B cell (primary cell): ENCODE data around the gene CDCA8. TPM values are rescaled to one million over a fixed set of nuclear protein-coding genes. Genes with fewer than 3 reads are reported as not detected.
"Not testable (repeated sequence)": the region's sequence is repeated elsewhere in the genome, so short reads cannot be mapped to it uniquely, and the experiment has no call there.

Experiments
- ATAC-seq: fragments of 200-7000 bp; cut with Tn5 transposase; one replicate; pipeline ENCODE4 v1.10.0; 2021; ENCODE audit warnings: low read depth, mild to moderate bottlenecking, moderate number of reproducible peaks, moderate library complexity
- CTCF ChIA-PET: fragments of 350-600 bp; sonication (Branson Sonifier 250); formaldehyde crosslinking; loops from one replicate; lab custom pipeline; 2021; ENCODE audit warnings: antibody characterized with exemption, inconsistent platforms; lab: Charles Lee
- POLR2A ChIA-PET: fragments of 350-600 bp; sonication (Branson Sonifier 250); formaldehyde crosslinking; loops from one replicate; lab custom pipeline; 2021; ENCODE audit warnings: antibody characterized with exemption; lab: Charles Lee
- DNase-seq: peaks from one replicate; pipeline ENCODE4 v3.0.0; 2013
- H2AFZ ChIP-seq: 2 replicates; pipeline ENCODE4 v1.6.1; 2012; ENCODE audit warnings: mild to moderate bottlenecking, low read depth, low read length; ENCODE audit not compliant: insufficient read depth, poor library complexity, severe bottlenecking
- H3K27ac ChIP-seq, 2 donors: 1 replicate in 1 of 2; 2 replicates in 1 of 2; pipeline ENCODE4 v1.5.1; 2012 to 2013; ENCODE audit warnings: low read length in 2 of 2, mild to moderate bottlenecking in 2 of 2, moderate library complexity in 1 of 2
- H3K27me3 ChIP-seq, 4 experiments: fragments of 200-600 bp in 1 of 4; sonication (generic) in 1 of 4; replicated peaks in 1 of 4; 1 replicate in 2 of 4; 2 replicates in 2 of 4; pipeline versions ENCODE4 v1.6.1 to v1.7.0; 2013 to 2016; ENCODE audit warnings: low read length in 3 of 4, mild to moderate bottlenecking in 2 of 4, mixed read lengths in 1 of 4, moderate library complexity in 1 of 4; ENCODE audit not compliant: insufficient read depth in 4 of 4, control insufficient read depth in 3 of 4; ENCODE audit errors: control extremely low read depth in 1 of 4
- H3K36me3 ChIP-seq, 2 experiments: replicated peaks in 1 of 2; 1 replicate in 1 of 2; 2 replicates in 1 of 2; pipeline versions ENCODE4 v1.6.1 to v1.7.1; 2013; ENCODE audit warnings: low read length in 1 of 2; ENCODE audit not compliant: insufficient read depth in 2 of 2, control insufficient read depth in 1 of 2; ENCODE audit errors: control extremely low read depth in 1 of 2, extremely low read depth in 1 of 2
- H3K4me1 ChIP-seq, 2 donors: fragments of 200-600 bp in 1 of 2; sonication (generic) in 1 of 2; 1 replicate in 1 of 2; 2 replicates in 1 of 2; pipeline versions ENCODE4 v1.5.1 to v1.6.1; 2013 to 2017; ENCODE audit warnings: low read length in 2 of 2; ENCODE audit not compliant: control insufficient read depth in 2 of 2, insufficient read depth in 2 of 2
- H3K4me2 ChIP-seq: replicated peaks from 2 replicates; pipeline ENCODE3; 2012; ENCODE audit warnings: mild to moderate bottlenecking, low read depth, low read length; ENCODE audit not compliant: poor library complexity, severe bottlenecking
- H3K4me3 ChIP-seq, 5 experiments: fragments of 200-600 bp in 1 of 5; sonication (generic) in 1 of 5; 1 replicate in 3 of 5; 2 replicates in 2 of 5; pipeline versions ENCODE4 v1.5.1 to v1.7.0; 2011 to 2016; ENCODE audit warnings: low read length in 4 of 5, mild to moderate bottlenecking in 4 of 5, low read depth in 2 of 5, control low read depth in 1 of 5, moderate library complexity in 1 of 5; ENCODE audit not compliant: insufficient read depth in 1 of 5; ENCODE audit errors: control extremely low read depth in 1 of 5, extremely low read depth in 1 of 5
- H3K79me2 ChIP-seq: fragments of 200-600 bp; sonication (generic); one replicate; pipeline ENCODE4 v1.6.0; 2016; ENCODE audit warnings: low read length; ENCODE audit not compliant: control insufficient read depth, insufficient read depth
- H3K9ac ChIP-seq: fragments of 200-600 bp; sonication (generic); 2 replicates; pipeline ENCODE4 v1.6.1; 2017; ENCODE audit warnings: mild to moderate bottlenecking, low read length, moderate library complexity
- H3K9me3 ChIP-seq, 3 donors: one replicate each; pipeline versions ENCODE4 v1.6.1 to v1.7.1; 2013; ENCODE audit warnings: low read length in 2 of 3; ENCODE audit not compliant: control insufficient read depth in 2 of 3, insufficient read depth in 1 of 3; ENCODE audit errors: control extremely low read depth in 1 of 3
- H4K20me1 ChIP-seq: 2 replicates; pipeline ENCODE4 v1.6.0; 2012; ENCODE audit warnings: mild to moderate bottlenecking, low read length; ENCODE audit not compliant: insufficient read depth, control insufficient read depth, poor library complexity, severe bottlenecking
- H3K27ac Mint-ChIP-seq: one replicate; pipeline ENCODE4 v1.8.0; 2021; ENCODE audit warnings: mixed read lengths
- H3K27me3 Mint-ChIP-seq: one replicate; pipeline ENCODE4 v1.8.0; 2021; ENCODE audit warnings: mixed read lengths
- H3K4me1 Mint-ChIP-seq: one replicate; pipeline ENCODE4 v1.8.0; 2021; ENCODE audit warnings: mixed read lengths
- H3K4me3 Mint-ChIP-seq: one replicate; pipeline ENCODE4 v1.8.0; 2021; ENCODE audit warnings: mixed read lengths
- H3K9me3 Mint-ChIP-seq: one replicate; pipeline ENCODE4 v1.8.0; 2022; ENCODE audit warnings: mixed read lengths; ENCODE audit not compliant: insufficient read depth
- CTCF ChIP-seq: fragments of 200-600 bp; IDR thresholded peaks from one replicate; pipeline ENCODE4 v1.8.0; 2022; ENCODE audit warnings: antibody characterized with exemption, mild to moderate bottlenecking
- EZH2 ChIP-seq: IDR thresholded peaks from 2 replicates; pipeline ENCODE4 v1.6.1; 2012; ENCODE audit warnings: borderline replicate concordance, low read depth, mild to moderate bottlenecking, moderate library complexity, low read length; ENCODE audit not compliant: insufficient read depth, poor library complexity, severe bottlenecking
- WGBS: methylation state at CpG from one replicate; pipeline ENCODE4 v1.1.5; 2013; ENCODE audit warnings: missing lambda C conversion rate; ENCODE audit not compliant: insufficient coverage; 5-methylcytosine and 5-hydroxymethylcytosine counted together
- intact Hi-C: fragments of 100-400 bp; cut with micrococcal nuclease; formaldehyde crosslinking; loops from one replicate; pipeline ENCODE4 v1.10.0; 2022
- polyA plus RNA-seq: library from polyadenylated mRNA; depleted of rRNA; stranded (reverse); fragments of >200 nt; gene quantifications from 2 replicates; pipeline ENCODE4 v1.2.3, GENCODE V29; 2012
- total RNA-seq, 2 donors: library from RNA; stranded (reverse); fragments of 120-200 nt in 1 of 2; gene quantifications; 1 replicate in 1 of 2; 2 replicates in 1 of 2; pipeline versions ENCODE4 v1.2.3 to v1.2.4, GENCODE V29; 2013 to 2022

Gene CDCA8
- total and polyA plus RNA-seq, 2 donors (not counting 1 experiment from before 2014, with no cell fraction given) = 1.3 to 1.6 TPM

- no peak overlapping the region for H3K27ac Mint-ChIP-seq
- peaks cover 20 to 43% of the 10 kb centered on the region in 2 experiments for H3K36me3 ChIP-seq
Measured at GRCh38 chr1:37685722-37686121, 6.6 kb upstream of the CDCA8 start.

GRCh38 chr1:37687764-37688163, 4.6 kb upstream of the CDCA8 start:
- POLR2A ChIA-PET = interaction anchor here (0.6 kb wide), 1 partner anchor 201 kb away, joined by 3 read pairs; no protein-coding TSS in a partner anchor

More at GRCh38 chr1:37685722-37686121, 6.6 kb upstream of the CDCA8 start:
- Histone ChIP-seq H3K4me3 (no peak overlapping the region), H3K4me2 (no peak overlapping the region), H3K79me2 (peaks cover 20% of the 10 kb centered on the region), H4K20me1 (no peaks in the 10 kb centered on the region), H2AFZ (no peak overlapping the region), H3K9me3 (no peaks in the 10 kb centered on the region), H3K9ac (no peak overlapping the region), H3K27ac (no peak overlapping the region), H3K4me1 (peaks cover 10 to 21% of the 10 kb centered on the region in 2 donors), H3K27me3 (no peaks in the 10 kb centered on the region)
- POLR2A ChIA-PET = interaction anchor here (0.5 kb wide), 1 partner anchor 16 kb away, joined by 3 read pairs; no protein-coding TSS in a partner anchor
- Mint-ChIP-seq H3K9me3 (no peaks in the 10 kb centered on the region), H3K27me3 (no peaks in the 10 kb centered on the region), H3K4me1 (peaks cover 25% of the 10 kb centered on the region), H3K4me3 (no peak overlapping the region)
- WGBS = 94% methylated on average over 1 of the region's 3 CpGs
- TF ChIP-seq EZH2 (no peak), CTCF (no peak)
- CTCF ChIA-PET = interaction anchor here (15.6 kb wide), 1 partner anchor 82 kb away, joined by 328 read pairs; no protein-coding TSS in a partner anchor
- intact Hi-C loops = no loop called here
- ATAC-seq (no peak), DNase-seq (no peak)

More at GRCh38 chr1:37687764-37688163, 4.6 kb upstream of the CDCA8 start:
- intact Hi-C loops, H3K27me3 ChIP-seq, H3K9me3 Mint-ChIP-seq, H3K27ac Mint-ChIP-seq, H3K27me3 Mint-ChIP-seq, H2AFZ ChIP-seq, H3K9ac ChIP-seq, ATAC-seq, H3K27ac ChIP-seq, H3K9me3 ChIP-seq, DNase-seq, H3K4me3 Mint-ChIP-seq, H4K20me1 ChIP-seq, H3K4me3 ChIP-seq, H3K4me2 ChIP-seq: not testable (repeated sequence)
- Histone ChIP-seq H3K79me2 (peaks cover 29% of the 10 kb centered on the region), H3K36me3 (peaks cover 12 to 35% of the 10 kb centered on the region in 2 experiments), H3K4me1 (peaks cover 18 to 32% of the 10 kb centered on the region in 2 donors)
- CTCF ChIA-PET = interaction anchor here (0.7 to 15.6 kb wide), 4 partner anchors 10 to 200 kb away, joined by 3 to 328 read pairs (median 4); no protein-coding TSS in a partner anchor
- WGBS = 100% methylated on average over 2 of the region's 2 CpGs
- H3K4me1 Mint-ChIP-seq = peaks cover 39% of the 10 kb centered on the region
